HEK293 (cell line): Measurements from ENCODE around the gene ERP29.

Source experiments
- FEZF1 ChIP-seq: fragments of 450-650 bp; formaldehyde crosslinking; IDR thresholded peaks from 2 replicates; pipeline ENCODE4 v1.5.1; 2016; ENCODE audit warnings: missing biosample characterization, missing genetic modification characterization
- GLIS2 ChIP-seq: fragments of 450-650 bp; formaldehyde crosslinking; IDR thresholded peaks from 2 replicates; pipeline ENCODE4 v1.5.1; 2016; ENCODE audit warnings: missing biosample characterization, missing genetic modification characterization
- SALL2 ChIP-seq: fragments of 450-650 bp; formaldehyde crosslinking; IDR thresholded peaks from 2 replicates; pipeline ENCODE4 v1.5.0; 2017; ENCODE audit warnings: missing biosample characterization, mild to moderate bottlenecking, missing genetic modification characterization, borderline replicate concordance
- TRIM28 ChIP-seq: IDR thresholded peaks from 2 replicates; pipeline ENCODE4 v1.6.1; 2011; ENCODE audit warnings: low read length, control low read depth, borderline replicate concordance
- WT1 ChIP-seq: fragments of 450-650 bp; formaldehyde crosslinking; IDR thresholded peaks from 2 replicates; pipeline ENCODE4 v1.5.1; 2016; ENCODE audit warnings: missing biosample characterization, missing genetic modification characterization
- ZFP41 ChIP-seq: fragments of 450-650 bp; formaldehyde crosslinking; IDR thresholded peaks from 2 replicates; pipeline ENCODE4 v1.5.1; 2016; ENCODE audit warnings: missing biosample characterization, missing genetic modification characterization, borderline replicate concordance
- ZNF133 ChIP-seq: fragments of 450-650 bp; formaldehyde crosslinking; IDR thresholded peaks from 2 replicates; pipeline ENCODE4 v1.5.1; 2016; ENCODE audit warnings: missing biosample characterization, missing genetic modification characterization
- ZNF157 ChIP-seq: fragments of 450-650 bp; formaldehyde crosslinking; IDR thresholded peaks from 2 replicates; pipeline ENCODE4 v1.5.1; 2016; ENCODE audit warnings: missing biosample characterization, missing genetic modification characterization
- ZNF175 ChIP-seq: fragments of 450-650 bp; formaldehyde crosslinking; IDR thresholded peaks from 2 replicates; pipeline ENCODE4 v1.5.1; 2016; ENCODE audit warnings: missing biosample characterization, missing genetic modification characterization
- ZNF2 ChIP-seq: fragments of 450-650 bp; formaldehyde crosslinking; IDR thresholded peaks from 2 replicates; pipeline ENCODE4 v1.5.1; 2016; ENCODE audit warnings: missing biosample characterization, missing genetic modification characterization
- ZNF266 ChIP-seq: fragments of 450-650 bp; formaldehyde crosslinking; IDR thresholded peaks from 2 replicates; pipeline ENCODE4 v1.5.1; 2016; ENCODE audit warnings: missing biosample characterization, missing genetic modification characterization, low read depth
- ZNF510 ChIP-seq: fragments of 450-650 bp; formaldehyde crosslinking; IDR thresholded peaks from 2 replicates; pipeline ENCODE4 v1.5.1; 2018; ENCODE audit warnings: mild to moderate bottlenecking, missing genetic modification characterization, missing biosample characterization; ENCODE audit not compliant: insufficient replicate concordance
- ZNF610 ChIP-seq: fragments of 450-650 bp; formaldehyde crosslinking; IDR thresholded peaks from 2 replicates; pipeline ENCODE4 v1.5.1; 2016; ENCODE audit warnings: missing biosample characterization, missing genetic modification characterization, borderline replicate concordance
- ZNF623 ChIP-seq: fragments of 450-650 bp; formaldehyde crosslinking; IDR thresholded peaks from 2 replicates; pipeline ENCODE4 v1.5.1; 2016; ENCODE audit warnings: missing biosample characterization, missing genetic modification characterization
- ZNF654 ChIP-seq: fragments of 450-650 bp; formaldehyde crosslinking; IDR thresholded peaks from 2 replicates; pipeline ENCODE4 v1.5.1; 2016; ENCODE audit warnings: low read depth, missing biosample characterization, missing genetic modification characterization
- ZNF777 ChIP-seq: fragments of 450-650 bp; formaldehyde crosslinking; IDR thresholded peaks from 2 replicates; pipeline ENCODE4 v1.5.1; 2017; ENCODE audit warnings: missing biosample characterization, missing genetic modification characterization, borderline replicate concordance
- TF ChIP-seq, protein P1 (sequence below): fragments of 450-650 bp; formaldehyde crosslinking; IDR thresholded peaks from 2 replicates; pipeline ENCODE4 v1.5.1; 2017; ENCODE audit warnings: missing biosample characterization, mild to moderate bottlenecking, missing genetic modification characterization, moderate library complexity
- TF ChIP-seq, protein P2 (sequence below): fragments of 450-650 bp; formaldehyde crosslinking; IDR thresholded peaks from 2 replicates; pipeline ENCODE4 v1.5.1; 2016; ENCODE audit warnings: missing biosample characterization, missing genetic modification characterization
- TF ChIP-seq, protein P3 (sequence below): fragments of 450-650 bp; formaldehyde crosslinking; conservative IDR thresholded peaks from 2 replicates; pipeline ENCODE4 v1.5.1; 2016; ENCODE audit warnings: low read depth, missing biosample characterization, missing genetic modification characterization
- TF ChIP-seq, protein P4 (sequence below): fragments of 450-650 bp; formaldehyde crosslinking; IDR thresholded peaks from 2 replicates; pipeline ENCODE4 v1.5.1; 2016; ENCODE audit warnings: missing biosample characterization, missing genetic modification characterization
- TF ChIP-seq, protein P5 (sequence below): fragments of 450-650 bp; formaldehyde crosslinking; IDR thresholded peaks from 2 replicates; pipeline ENCODE4 v1.5.0; 2017; ENCODE audit warnings: missing biosample characterization, missing genetic modification characterization, borderline replicate concordance
- TF ChIP-seq, protein P6 (sequence below): fragments of 450-650 bp; formaldehyde crosslinking; IDR thresholded peaks from 2 replicates; pipeline ENCODE4 v1.5.1; 2016; ENCODE audit warnings: missing biosample characterization, missing genetic modification characterization
- TF ChIP-seq, protein P7 (sequence below): fragments of 450-650 bp; formaldehyde crosslinking; IDR thresholded peaks from 2 replicates; pipeline ENCODE4; 2016; ENCODE audit warnings: missing biosample characterization, missing genetic modification characterization

Gene ERP29

DNA sequence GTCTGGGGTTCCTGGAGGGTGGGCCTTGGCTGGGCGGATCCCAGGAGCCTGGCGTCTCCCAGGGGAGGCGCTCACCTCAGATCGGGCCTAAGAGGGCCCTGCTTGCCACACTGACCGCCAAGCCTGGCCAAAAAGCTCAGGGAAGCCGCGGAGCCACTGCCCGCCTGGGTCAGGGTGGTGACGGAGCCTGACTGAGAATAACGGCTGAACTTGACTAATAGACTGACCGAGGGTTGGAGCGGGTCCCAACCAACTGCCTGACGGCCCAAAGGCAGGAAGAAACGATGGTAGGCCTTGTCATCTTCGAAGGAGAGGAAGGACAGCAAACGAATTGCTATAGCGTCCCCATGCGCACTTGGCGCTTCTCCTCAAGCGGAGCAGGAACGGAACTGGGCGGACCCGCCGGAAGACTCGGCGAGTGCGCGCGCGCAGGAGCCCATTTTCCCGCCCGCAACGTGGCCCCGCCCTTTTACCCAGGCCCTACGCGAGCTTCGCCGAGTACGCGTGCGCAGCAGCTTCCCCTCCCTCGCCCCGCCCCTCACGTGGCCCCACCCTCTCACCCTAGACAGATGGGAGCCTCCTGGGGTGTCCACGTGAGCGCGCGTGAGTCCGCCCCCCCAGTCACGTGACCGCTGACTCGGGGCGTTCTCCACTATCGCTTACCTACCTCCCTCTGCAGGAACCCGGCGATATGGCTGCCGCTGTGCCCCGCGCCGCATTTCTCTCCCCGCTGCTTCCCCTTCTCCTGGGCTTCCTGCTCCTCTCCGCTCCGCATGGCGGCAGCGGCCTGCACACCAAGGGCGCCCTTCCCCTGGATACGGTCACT is at the start of gene ERP29, which contains the start of gene TMEM116 (continued):
- TF ChIP-seq, protein P1, sequence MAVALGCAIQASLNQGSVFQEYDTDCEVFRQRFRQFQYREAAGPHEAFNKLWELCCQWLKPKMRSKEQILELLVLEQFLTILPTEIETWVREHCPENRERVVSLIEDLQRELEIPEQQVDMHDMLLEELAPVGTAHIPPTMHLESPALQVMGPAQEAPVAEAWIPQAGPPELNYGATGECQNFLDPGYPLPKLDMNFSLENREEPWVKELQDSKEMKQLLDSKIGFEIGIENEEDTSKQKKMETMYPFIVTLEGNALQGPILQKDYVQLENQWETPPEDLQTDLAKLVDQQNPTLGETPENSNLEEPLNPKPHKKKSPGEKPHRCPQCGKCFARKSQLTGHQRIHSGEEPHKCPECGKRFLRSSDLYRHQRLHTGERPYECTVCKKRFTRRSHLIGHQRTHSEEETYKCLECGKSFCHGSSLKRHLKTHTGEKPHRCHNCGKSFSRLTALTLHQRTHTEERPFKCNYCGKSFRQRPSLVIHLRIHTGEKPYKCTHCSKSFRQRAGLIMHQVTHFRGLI (tag by site-specific recombination) = peak; percentile 39; the same call in 1 of the 2 replicates
- TF ChIP-seq TRIM28 = no peak
- TF ChIP-seq ZNF510 (tag by site-specific recombination) = no peak
- peak; percentile 69 for TF ChIP-seq ZNF2 (tag by site-specific recombination)
- TF ChIP-seq SALL2 (tag by site-specific recombination) = no peak
- no peak for TF ChIP-seq ZNF266
- no peak for TF ChIP-seq ZFP41 (tag by site-specific recombination)
- no peak for TF ChIP-seq ZNF157 (tag by site-specific recombination)
- TF ChIP-seq FEZF1 = no peak
- TF ChIP-seq ZNF654 (tag by site-specific recombination) = no peak; the same call in 1 of the 2 replicates
- TF ChIP-seq, protein P2, sequence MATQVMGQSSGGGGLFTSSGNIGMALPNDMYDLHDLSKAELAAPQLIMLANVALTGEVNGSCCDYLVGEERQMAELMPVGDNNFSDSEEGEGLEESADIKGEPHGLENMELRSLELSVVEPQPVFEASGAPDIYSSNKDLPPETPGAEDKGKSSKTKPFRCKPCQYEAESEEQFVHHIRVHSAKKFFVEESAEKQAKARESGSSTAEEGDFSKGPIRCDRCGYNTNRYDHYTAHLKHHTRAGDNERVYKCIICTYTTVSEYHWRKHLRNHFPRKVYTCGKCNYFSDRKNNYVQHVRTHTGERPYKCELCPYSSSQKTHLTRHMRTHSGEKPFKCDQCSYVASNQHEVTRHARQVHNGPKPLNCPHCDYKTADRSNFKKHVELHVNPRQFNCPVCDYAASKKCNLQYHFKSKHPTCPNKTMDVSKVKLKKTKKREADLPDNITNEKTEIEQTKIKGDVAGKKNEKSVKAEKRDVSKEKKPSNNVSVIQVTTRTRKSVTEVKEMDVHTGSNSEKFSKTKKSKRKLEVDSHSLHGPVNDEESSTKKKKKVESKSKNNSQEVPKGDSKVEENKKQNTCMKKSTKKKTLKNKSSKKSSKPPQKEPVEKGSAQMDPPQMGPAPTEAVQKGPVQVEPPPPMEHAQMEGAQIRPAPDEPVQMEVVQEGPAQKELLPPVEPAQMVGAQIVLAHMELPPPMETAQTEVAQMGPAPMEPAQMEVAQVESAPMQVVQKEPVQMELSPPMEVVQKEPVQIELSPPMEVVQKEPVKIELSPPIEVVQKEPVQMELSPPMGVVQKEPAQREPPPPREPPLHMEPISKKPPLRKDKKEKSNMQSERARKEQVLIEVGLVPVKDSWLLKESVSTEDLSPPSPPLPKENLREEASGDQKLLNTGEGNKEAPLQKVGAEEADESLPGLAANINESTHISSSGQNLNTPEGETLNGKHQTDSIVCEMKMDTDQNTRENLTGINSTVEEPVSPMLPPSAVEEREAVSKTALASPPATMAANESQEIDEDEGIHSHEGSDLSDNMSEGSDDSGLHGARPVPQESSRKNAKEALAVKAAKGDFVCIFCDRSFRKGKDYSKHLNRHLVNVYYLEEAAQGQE (tag by site-specific recombination) = no peak
- TF ChIP-seq ZNF133 (tag by site-specific recombination) = no peak
- TF ChIP-seq, protein P3, sequence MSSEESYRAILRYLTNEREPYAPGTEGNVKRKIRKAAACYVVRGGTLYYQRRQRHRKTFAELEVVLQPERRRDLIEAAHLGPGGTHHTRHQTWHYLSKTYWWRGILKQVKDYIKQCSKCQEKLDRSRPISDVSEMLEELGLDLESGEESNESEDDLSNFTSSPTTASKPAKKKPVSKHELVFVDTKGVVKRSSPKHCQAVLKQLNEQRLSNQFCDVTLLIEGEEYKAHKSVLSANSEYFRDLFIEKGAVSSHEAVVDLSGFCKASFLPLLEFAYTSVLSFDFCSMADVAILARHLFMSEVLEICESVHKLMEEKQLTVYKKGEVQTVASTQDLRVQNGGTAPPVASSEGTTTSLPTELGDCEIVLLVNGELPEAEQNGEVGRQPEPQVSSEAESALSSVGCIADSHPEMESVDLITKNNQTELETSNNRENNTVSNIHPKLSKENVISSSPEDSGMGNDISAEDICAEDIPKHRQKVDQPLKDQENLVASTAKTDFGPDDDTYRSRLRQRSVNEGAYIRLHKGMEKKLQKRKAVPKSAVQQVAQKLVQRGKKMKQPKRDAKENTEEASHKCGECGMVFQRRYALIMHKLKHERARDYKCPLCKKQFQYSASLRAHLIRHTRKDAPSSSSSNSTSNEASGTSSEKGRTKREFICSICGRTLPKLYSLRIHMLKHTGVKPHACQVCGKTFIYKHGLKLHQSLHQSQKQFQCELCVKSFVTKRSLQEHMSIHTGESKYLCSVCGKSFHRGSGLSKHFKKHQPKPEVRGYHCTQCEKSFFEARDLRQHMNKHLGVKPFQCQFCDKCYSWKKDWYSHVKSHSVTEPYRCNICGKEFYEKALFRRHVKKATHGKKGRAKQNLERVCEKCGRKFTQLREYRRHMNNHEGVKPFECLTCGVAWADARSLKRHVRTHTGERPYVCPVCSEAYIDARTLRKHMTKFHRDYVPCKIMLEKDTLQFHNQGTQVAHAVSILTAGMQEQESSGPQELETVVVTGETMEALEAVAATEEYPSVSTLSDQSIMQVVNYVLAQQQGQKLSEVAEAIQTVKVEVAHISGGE = peak; percentile 61; the same call in 1 of the 2 replicates
- TF ChIP-seq, protein P4, sequence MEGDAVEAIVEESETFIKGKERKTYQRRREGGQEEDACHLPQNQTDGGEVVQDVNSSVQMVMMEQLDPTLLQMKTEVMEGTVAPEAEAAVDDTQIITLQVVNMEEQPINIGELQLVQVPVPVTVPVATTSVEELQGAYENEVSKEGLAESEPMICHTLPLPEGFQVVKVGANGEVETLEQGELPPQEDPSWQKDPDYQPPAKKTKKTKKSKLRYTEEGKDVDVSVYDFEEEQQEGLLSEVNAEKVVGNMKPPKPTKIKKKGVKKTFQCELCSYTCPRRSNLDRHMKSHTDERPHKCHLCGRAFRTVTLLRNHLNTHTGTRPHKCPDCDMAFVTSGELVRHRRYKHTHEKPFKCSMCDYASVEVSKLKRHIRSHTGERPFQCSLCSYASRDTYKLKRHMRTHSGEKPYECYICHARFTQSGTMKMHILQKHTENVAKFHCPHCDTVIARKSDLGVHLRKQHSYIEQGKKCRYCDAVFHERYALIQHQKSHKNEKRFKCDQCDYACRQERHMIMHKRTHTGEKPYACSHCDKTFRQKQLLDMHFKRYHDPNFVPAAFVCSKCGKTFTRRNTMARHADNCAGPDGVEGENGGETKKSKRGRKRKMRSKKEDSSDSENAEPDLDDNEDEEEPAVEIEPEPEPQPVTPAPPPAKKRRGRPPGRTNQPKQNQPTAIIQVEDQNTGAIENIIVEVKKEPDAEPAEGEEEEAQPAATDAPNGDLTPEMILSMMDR (tag by site-specific recombination) = peak; percentile 70
- TF ChIP-seq GLIS2 (tag by site-specific recombination) = peak; percentile 81
- no peak for TF ChIP-seq ZNF777
- TF ChIP-seq, protein P5, sequence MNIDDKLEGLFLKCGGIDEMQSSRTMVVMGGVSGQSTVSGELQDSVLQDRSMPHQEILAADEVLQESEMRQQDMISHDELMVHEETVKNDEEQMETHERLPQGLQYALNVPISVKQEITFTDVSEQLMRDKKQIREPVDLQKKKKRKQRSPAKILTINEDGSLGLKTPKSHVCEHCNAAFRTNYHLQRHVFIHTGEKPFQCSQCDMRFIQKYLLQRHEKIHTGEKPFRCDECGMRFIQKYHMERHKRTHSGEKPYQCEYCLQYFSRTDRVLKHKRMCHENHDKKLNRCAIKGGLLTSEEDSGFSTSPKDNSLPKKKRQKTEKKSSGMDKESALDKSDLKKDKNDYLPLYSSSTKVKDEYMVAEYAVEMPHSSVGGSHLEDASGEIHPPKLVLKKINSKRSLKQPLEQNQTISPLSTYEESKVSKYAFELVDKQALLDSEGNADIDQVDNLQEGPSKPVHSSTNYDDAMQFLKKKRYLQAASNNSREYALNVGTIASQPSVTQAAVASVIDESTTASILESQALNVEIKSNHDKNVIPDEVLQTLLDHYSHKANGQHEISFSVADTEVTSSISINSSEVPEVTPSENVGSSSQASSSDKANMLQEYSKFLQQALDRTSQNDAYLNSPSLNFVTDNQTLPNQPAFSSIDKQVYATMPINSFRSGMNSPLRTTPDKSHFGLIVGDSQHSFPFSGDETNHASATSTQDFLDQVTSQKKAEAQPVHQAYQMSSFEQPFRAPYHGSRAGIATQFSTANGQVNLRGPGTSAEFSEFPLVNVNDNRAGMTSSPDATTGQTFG (tag by site-specific recombination) = no peak
- peak; percentile 43 for TF ChIP-seq WT1 (tag by site-specific recombination)
- no peak for TF ChIP-seq ZNF623 (tag by site-specific recombination)
- peak; percentile 19 for TF ChIP-seq ZNF610 (tag by site-specific recombination)
- TF ChIP-seq, protein P6, sequence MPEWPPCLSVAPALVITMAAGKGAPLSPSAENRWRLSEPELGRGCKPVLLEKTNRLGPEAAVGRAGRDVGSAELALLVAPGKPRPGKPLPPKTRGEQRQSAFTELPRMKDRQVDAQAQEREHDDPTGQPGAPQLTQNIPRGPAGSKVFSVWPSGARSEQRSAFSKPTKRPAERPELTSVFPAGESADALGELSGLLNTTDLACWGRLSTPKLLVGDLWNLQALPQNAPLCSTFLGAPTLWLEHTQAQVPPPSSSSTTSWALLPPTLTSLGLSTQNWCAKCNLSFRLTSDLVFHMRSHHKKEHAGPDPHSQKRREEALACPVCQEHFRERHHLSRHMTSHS = no peak
- TF ChIP-seq ZNF175 (tag by site-specific recombination) = no peak
- TF ChIP-seq, protein P7, sequence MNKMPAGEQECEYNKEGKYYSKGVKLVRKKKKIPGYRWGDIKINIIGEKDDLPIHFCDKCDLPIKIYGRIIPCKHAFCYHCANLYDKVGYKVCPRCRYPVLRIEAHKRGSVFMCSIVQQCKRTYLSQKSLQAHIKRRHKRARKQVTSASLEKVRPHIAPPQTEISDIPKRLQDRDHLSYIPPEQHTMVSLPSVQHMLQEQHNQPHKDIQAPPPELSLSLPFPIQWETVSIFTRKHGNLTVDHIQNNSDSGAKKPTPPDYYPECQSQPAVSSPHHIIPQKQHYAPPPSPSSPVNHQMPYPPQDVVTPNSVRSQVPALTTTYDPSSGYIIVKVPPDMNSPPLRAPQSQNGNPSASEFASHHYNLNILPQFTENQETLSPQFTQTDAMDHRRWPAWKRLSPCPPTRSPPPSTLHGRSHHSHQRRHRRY (tag by site-specific recombination) = no peak
